ENCODE measurements around the gene GNG7.

Gene GNG7

GRCh38 chr19:2729943-2730818, 27.7 kb upstream of the GNG7 start:
- Histone ChIP-seq H3K18ac (ENCODE audit: low read length) (no peak overlapping the region), H3K27me3 (ENCODE audit: control insufficient read depth in 3 of 3, insufficient read depth in 3 of 3, low read depth in 1 of 3, low read length in 3 of 3) (peaks cover 0 to 17% (median 0%) of the 10 kb centered on the region in 3 experiments), H3K9ac (ENCODE audit: low read depth, low read length, poor library complexity) (no peak overlapping the region), H4K8ac (ENCODE audit: low read depth, low read length) (no peak overlapping the region), H3K4me1 (ENCODE audit: control insufficient read depth in 2 of 2, insufficient read depth in 1 of 2, low read depth in 1 of 2, low read length in 2 of 2) (peaks cover 0 to 10% of the 10 kb centered on the region in 2 donors), H3K36me3 (replicated peaks in 1 of 2; ENCODE audit: control insufficient read depth in 2 of 2, insufficient read depth in 2 of 2, low read length in 2 of 2) (peaks cover 11 to 22% of the 10 kb centered on the region in 2 donors), H3K79me1 (ENCODE audit: low read depth, low read length) (peaks cover 6% of the 10 kb centered on the region), H2AFZ (ENCODE audit: low read length) (no peak overlapping the region), H3K4me2 (ENCODE audit: insufficient read depth, low read length, poor library complexity, severe bottlenecking) (no peak overlapping the region), H2BK15ac (ENCODE audit: low read length) (no peak overlapping the region), H2AK5ac (ENCODE audit: low read depth, low read length) (no peak overlapping the region), H4K91ac (ENCODE audit: low read depth, low read length, poor library complexity) (no peak overlapping the region), H3K4me3 (ENCODE audit: low read length in 2 of 2) (no peak overlapping the region), H3K4ac (ENCODE audit: low read length) (no peak overlapping the region), H2BK12ac (ENCODE audit: low read length) (peak overlapping the region; percentile 41), H3K27ac (replicated peaks; ENCODE audit: low read length) (no peak overlapping the region), H3K23ac (ENCODE audit: low read depth, low read length, poor library complexity) (no peak overlapping the region), H2BK120ac (ENCODE audit: low read depth, low read length) (no peak overlapping the region), H2BK5ac (ENCODE audit: low read length) (peak overlapping the region; percentile 39), H3K9me3 (replicated peaks in 1 of 2; ENCODE audit: control insufficient read depth in 2 of 2, insufficient read depth in 1 of 2, low read depth in 1 of 2, low read length in 2 of 2) (no peaks in the 10 kb centered on the region), H3K14ac (ENCODE audit: low read length) (peak overlapping the region; percentile 21)
- WGBS, 2 donors (ENCODE audit: extremely low coverage in 2 of 2, insufficient read length in 2 of 2, insufficient replicate concordance in 1 of 2): no CpG with 5 or more reads among the region's 26 CpGs
- DNase-seq (ENCODE audit: low spot score): no peak

- Histone ChIP-seq H3K4me3 (ENCODE audit: low read length in 2 of 2) (no peak overlapping the region), H3K18ac (ENCODE audit: low read length) (no peak overlapping the region)
Measured at GRCh38 chr19:2728783-2729387, 26.4 kb upstream of the GNG7 start.

DNA sequence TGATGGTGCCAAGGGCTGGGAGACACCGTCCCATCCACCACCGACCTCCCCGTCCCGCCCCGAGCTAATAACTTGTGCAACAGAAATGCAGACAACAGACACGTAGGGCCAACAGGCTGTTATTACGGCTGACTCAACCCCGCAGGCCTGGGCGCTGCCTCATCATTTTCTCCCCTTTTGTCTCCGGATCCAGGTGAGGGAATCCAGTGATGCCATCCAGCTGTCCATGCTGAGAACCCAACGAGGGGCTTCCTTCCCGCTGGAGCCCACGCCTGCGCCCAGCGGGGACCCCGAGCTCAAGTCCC, 25.1 kb upstream of the GNG7 start:
- WGBS, 2 donors (ENCODE audit: extremely low coverage in 2 of 2, insufficient read length in 2 of 2, insufficient replicate concordance in 1 of 2): no CpG with 5 or more reads among the region's 16 CpGs
- H3K14ac ChIP-seq (ENCODE audit: low read length): peak overlapping the region; percentile 75
- no peak overlapping the region for H3K9ac ChIP-seq (ENCODE audit: low read depth, low read length, poor library complexity)

More at GRCh38 chr19:2728783-2729387, 26.4 kb upstream of the GNG7 start:
- Histone ChIP-seq H3K9ac (ENCODE audit: low read depth, low read length, poor library complexity) (no peak overlapping the region), H3K27me3 (ENCODE audit: control insufficient read depth in 3 of 3, insufficient read depth in 3 of 3, low read depth in 1 of 3, low read length in 3 of 3) (peaks cover 0 to 19% (median 0%) of the 10 kb centered on the region in 3 experiments), H3K4ac (ENCODE audit: low read length) (no peak overlapping the region), H2BK5ac (ENCODE audit: low read length) (no peak overlapping the region), H3K36me3 (replicated peaks in 1 of 2; ENCODE audit: control insufficient read depth in 2 of 2, insufficient read depth in 2 of 2, low read length in 2 of 2) (peaks cover under 1 to 9% of the 10 kb centered on the region in 2 donors), H2AK5ac (ENCODE audit: low read depth, low read length) (no peak overlapping the region), H4K91ac (ENCODE audit: low read depth, low read length, poor library complexity) (no peak overlapping the region), H2BK12ac (ENCODE audit: low read length) (no peak overlapping the region), H3K14ac (ENCODE audit: low read length) (no peak overlapping the region), H3K79me1 (ENCODE audit: low read depth, low read length) (peaks cover 2% of the 10 kb centered on the region), H2AFZ (ENCODE audit: low read length) (no peak overlapping the region), H3K4me1 (ENCODE audit: control insufficient read depth in 2 of 2, insufficient read depth in 1 of 2, low read depth in 1 of 2, low read length in 2 of 2) (peaks cover 0 to 10% of the 10 kb centered on the region in 2 donors), H3K4me2 (ENCODE audit: insufficient read depth, low read length, poor library complexity, severe bottlenecking) (no peak overlapping the region), H3K27ac (replicated peaks; ENCODE audit: low read length) (no peak overlapping the region), H2BK120ac (ENCODE audit: low read depth, low read length) (no peak overlapping the region), H4K8ac (ENCODE audit: low read depth, low read length) (no peak overlapping the region), H3K23ac (ENCODE audit: low read depth, low read length, poor library complexity) (no peak overlapping the region), H2BK15ac (ENCODE audit: low read length) (no peak overlapping the region), H3K9me3 (replicated peaks in 1 of 2; ENCODE audit: control insufficient read depth in 2 of 2, insufficient read depth in 1 of 2, low read depth in 1 of 2, low read length in 2 of 2) (peaks cover 0 to 1% of the 10 kb centered on the region in 2 donors)
- no peak for DNase-seq (ENCODE audit: low spot score)
- no CpG with 5 or more reads among the region's 23 CpGs for WGBS, 2 donors (ENCODE audit: extremely low coverage in 2 of 2, insufficient read length in 2 of 2, insufficient replicate concordance in 1 of 2)

More for the DNA sequence above, 25.1 kb upstream of the GNG7 start:
- no peak overlapping the region for H3K27ac ChIP-seq (replicated peaks; ENCODE audit: low read length)
- peak overlapping the region; percentile 89 for H3K23ac ChIP-seq (ENCODE audit: low read depth, low read length, poor library complexity)
- no peaks in the 10 kb centered on the region for H3K79me1 ChIP-seq (ENCODE audit: low read depth, low read length)
- no peak overlapping the region for H2AFZ ChIP-seq (ENCODE audit: low read length)
- no peak overlapping the region for H4K8ac ChIP-seq (ENCODE audit: low read depth, low read length)
- peaks cover 0 to 32% (median 5%) of the 10 kb centered on the region in 3 experiments for H3K27me3 ChIP-seq (ENCODE audit: control insufficient read depth in 3 of 3, insufficient read depth in 3 of 3, low read depth in 1 of 3, low read length in 3 of 3)
- no peak overlapping the region for H2BK5ac ChIP-seq (ENCODE audit: low read length)
- peak overlapping the region; percentile 58 for H2BK12ac ChIP-seq (ENCODE audit: low read length)
- H2BK120ac ChIP-seq (ENCODE audit: low read depth, low read length): no peak overlapping the region
- no peak for DNase-seq (ENCODE audit: low spot score)
- H3K9me3 ChIP-seq (replicated peaks in 1 of 2; ENCODE audit: control insufficient read depth in 2 of 2, insufficient read depth in 1 of 2, low read depth in 1 of 2, low read length in 2 of 2): peaks cover 0 to 1% of the 10 kb centered on the region in 2 donors
- peak overlapping the region; percentile 80 for H3K18ac ChIP-seq (ENCODE audit: low read length)
- H2BK15ac ChIP-seq (ENCODE audit: low read length): no peak overlapping the region
- H3K4me1 ChIP-seq (ENCODE audit: control insufficient read depth in 2 of 2, insufficient read depth in 1 of 2, low read depth in 1 of 2, low read length in 2 of 2): peaks cover 0 to 10% of the 10 kb centered on the region in 2 donors
- H3K4ac ChIP-seq (ENCODE audit: low read length): no peak overlapping the region
- no peak overlapping the region for H4K91ac ChIP-seq (ENCODE audit: low read depth, low read length, poor library complexity)
- H3K36me3 ChIP-seq (replicated peaks in 1 of 2; ENCODE audit: control insufficient read depth in 2 of 2, insufficient read depth in 2 of 2, low read length in 2 of 2): peaks cover 0 to 7% of the 10 kb centered on the region in 2 donors
- H2AK5ac ChIP-seq (ENCODE audit: low read depth, low read length): no peak overlapping the region
- H3K4me3 ChIP-seq (ENCODE audit: low read length in 2 of 2): no peak overlapping the region
- no peak overlapping the region for H3K4me2 ChIP-seq (ENCODE audit: insufficient read depth, low read length, poor library complexity, severe bottlenecking)

All from neuronal stem cell (in vitro differentiated cells).